ENCODE results near the gene PRDM16. TPM values are rescaled to one million over a fixed set of nuclear protein-coding genes. Genes with fewer than 3 reads are reported as not detected.

Gene PRDM16
- total RNA-seq, 4 donors from 2014 or later, result 0.41 to 0.95 TPM; not detected in 2

DNA sequence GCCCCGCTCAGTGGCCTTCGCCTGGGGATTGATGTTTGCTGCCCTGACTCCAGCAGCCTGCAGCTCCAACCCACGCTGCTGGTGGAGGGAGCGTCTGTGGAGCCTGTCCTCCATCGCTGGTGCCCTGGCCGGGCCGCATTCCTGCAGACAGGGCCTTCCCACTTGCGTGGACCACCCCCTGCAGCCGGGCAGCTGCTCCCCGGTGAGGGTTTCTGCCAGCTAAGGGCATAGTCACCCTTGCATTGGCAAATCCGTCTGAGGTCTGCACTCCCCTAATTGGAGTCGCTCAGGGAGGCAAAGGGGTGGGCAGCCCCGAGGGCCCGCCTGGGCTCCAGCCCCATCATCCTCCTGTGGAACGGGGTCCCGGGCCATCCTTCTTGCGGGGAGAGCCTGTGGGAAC lies 43.5 kb downstream of the PRDM16 start:
- no peaks in the 10 kb centered on the region for H3K27me3 ChIP-seq
- no peaks in the 10 kb centered on the region for H3K9me3 ChIP-seq
- intact Hi-C loops (cut with DNase I; ENCODE audit: low total_unique reads), result no loop called here
- TF ChIP-seq EP300 (IDR thresholded peaks at IDR 0.05; ENCODE audit: low read depth) (no peak), POLR2A (IDR thresholded peaks at IDR 0.05) (no peak), POLR2AphosphoS5 (IDR thresholded peaks at IDR 0.05) (no peak)
- TF ChIP-seq, protein P1, sequence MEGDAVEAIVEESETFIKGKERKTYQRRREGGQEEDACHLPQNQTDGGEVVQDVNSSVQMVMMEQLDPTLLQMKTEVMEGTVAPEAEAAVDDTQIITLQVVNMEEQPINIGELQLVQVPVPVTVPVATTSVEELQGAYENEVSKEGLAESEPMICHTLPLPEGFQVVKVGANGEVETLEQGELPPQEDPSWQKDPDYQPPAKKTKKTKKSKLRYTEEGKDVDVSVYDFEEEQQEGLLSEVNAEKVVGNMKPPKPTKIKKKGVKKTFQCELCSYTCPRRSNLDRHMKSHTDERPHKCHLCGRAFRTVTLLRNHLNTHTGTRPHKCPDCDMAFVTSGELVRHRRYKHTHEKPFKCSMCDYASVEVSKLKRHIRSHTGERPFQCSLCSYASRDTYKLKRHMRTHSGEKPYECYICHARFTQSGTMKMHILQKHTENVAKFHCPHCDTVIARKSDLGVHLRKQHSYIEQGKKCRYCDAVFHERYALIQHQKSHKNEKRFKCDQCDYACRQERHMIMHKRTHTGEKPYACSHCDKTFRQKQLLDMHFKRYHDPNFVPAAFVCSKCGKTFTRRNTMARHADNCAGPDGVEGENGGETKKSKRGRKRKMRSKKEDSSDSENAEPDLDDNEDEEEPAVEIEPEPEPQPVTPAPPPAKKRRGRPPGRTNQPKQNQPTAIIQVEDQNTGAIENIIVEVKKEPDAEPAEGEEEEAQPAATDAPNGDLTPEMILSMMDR (IDR thresholded peaks at IDR 0.05), result no peak
- H3K27ac ChIP-seq, result no peak overlapping the region
- H3K4me1 ChIP-seq, result no peaks in the 10 kb centered on the region
- H3K4me3 ChIP-seq, result no peak overlapping the region
- H3K36me3 ChIP-seq, result no peaks in the 10 kb centered on the region
- no peak for DNase-seq
- 88% methylated on average over 16 of the region's 17 CpGs; no CpG with 5 or more reads in 1 of the 2 donors for WGBS, 2 donors (ENCODE audit: low coverage in 1 of 2)
- in situ Hi-C loops (cut with MboI; ENCODE audit: low pct_ligation_motif_present in 1 of 4, low pct_unique_long_range_greater_than_20kb in 1 of 4, low sequenced_read_pairs in 3 of 4), result no loop called here

DNA sequence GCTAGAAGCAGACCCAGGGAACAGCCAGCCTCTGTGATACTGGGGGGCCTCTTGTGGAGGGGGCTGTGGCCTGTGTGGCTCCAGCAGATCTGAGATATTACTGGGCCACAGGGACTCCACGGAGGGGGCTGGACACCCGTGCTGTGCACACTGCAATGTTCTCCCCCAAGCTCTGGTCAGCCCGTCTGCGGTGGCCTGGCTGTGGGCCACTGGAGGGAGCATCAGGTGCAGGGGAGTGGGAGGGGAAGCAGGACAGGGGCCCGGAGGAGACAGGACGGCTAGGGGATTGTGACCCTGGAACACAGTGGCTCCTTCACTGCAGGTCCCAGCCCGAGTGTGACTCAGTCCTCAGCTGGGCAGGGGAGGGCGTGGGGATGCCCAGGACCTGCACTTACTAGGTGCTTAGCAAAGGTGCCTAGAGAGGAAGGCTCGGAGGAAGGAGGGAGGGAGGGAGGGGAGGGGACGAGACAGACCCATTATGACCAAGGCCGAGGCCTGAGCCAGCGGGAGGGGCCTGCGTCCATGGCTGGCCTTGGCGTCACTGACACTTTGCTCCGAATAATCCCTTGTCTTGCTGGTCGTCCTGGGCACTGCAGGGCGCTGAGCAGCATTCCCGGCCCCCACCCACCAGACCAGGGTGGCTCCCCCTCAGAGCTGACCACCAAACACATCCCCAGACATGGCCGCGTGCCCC lies 44.2 kb downstream of the PRDM16 start:
- H3K9me3 ChIP-seq, result no peaks in the 10 kb centered on the region
- no peaks in the 10 kb centered on the region for H3K4me1 ChIP-seq
- no peak for TF ChIP-seq POLR2A (IDR thresholded peaks at IDR 0.05)
- TF ChIP-seq, protein P1 (IDR thresholded peaks at IDR 0.05), result no peak
- no peak for DNase-seq
- no peaks in the 10 kb centered on the region for H3K27me3 ChIP-seq
- intact Hi-C loops (cut with DNase I; ENCODE audit: low total_unique reads), result no loop called here
- WGBS, 2 donors (ENCODE audit: low coverage in 1 of 2), result 76% methylated on average over 18 of the region's 20 CpGs; no CpG with 5 or more reads in 1 of the 2 donors
- H3K36me3 ChIP-seq, result no peaks in the 10 kb centered on the region
- in situ Hi-C loops (cut with MboI; ENCODE audit: low pct_ligation_motif_present in 1 of 4, low pct_unique_long_range_greater_than_20kb in 1 of 4, low sequenced_read_pairs in 3 of 4), result no loop called here
- no peak overlapping the region for H3K27ac ChIP-seq
- no peak overlapping the region for H3K4me3 ChIP-seq

DNA sequence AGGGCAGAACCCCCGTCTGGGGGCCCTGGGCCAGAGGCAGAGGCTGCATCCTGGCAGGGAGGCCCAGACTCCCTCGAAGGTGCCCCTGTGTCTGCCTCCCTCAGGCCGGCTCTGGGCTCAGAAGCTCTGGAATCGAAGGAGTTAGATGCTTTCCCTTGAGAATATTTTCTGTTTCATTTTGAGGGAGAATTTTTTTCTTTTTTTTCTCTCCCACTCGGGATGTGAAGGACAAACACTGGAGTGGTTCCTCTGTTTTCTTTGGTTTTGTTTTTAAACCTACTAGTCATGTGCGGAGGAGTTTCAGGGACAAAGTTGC lies 44.7 kb downstream of the PRDM16 start:
- 50 to 63% methylated on average over 3 to 6 of the region's 6 CpGs for WGBS, 2 donors (ENCODE audit: low coverage in 1 of 2)
- no peak overlapping the region for H3K4me3 ChIP-seq
- in situ Hi-C loops (cut with MboI; ENCODE audit: low pct_ligation_motif_present in 1 of 4, low pct_unique_long_range_greater_than_20kb in 1 of 4, low sequenced_read_pairs in 3 of 4), result no loop called here
- no peak overlapping the region for H3K27ac ChIP-seq
- H3K36me3 ChIP-seq, result no peaks in the 10 kb centered on the region
- intact Hi-C loops (cut with DNase I; ENCODE audit: low total_unique reads), result no loop called here
- H3K9me3 ChIP-seq, result no peaks in the 10 kb centered on the region
- DNase-seq, result no peak
- H3K4me1 ChIP-seq, result no peaks in the 10 kb centered on the region
- TF ChIP-seq, protein P1 (IDR thresholded peaks at IDR 0.05), result no peak
- TF ChIP-seq EP300 (IDR thresholded peaks at IDR 0.05; ENCODE audit: low read depth), result no peak
- no peak for TF ChIP-seq POLR2AphosphoS5 (IDR thresholded peaks at IDR 0.05)
- TF ChIP-seq POLR2A (IDR thresholded peaks at IDR 0.05), result no peak
- no peaks in the 10 kb centered on the region for H3K27me3 ChIP-seq

DNA sequence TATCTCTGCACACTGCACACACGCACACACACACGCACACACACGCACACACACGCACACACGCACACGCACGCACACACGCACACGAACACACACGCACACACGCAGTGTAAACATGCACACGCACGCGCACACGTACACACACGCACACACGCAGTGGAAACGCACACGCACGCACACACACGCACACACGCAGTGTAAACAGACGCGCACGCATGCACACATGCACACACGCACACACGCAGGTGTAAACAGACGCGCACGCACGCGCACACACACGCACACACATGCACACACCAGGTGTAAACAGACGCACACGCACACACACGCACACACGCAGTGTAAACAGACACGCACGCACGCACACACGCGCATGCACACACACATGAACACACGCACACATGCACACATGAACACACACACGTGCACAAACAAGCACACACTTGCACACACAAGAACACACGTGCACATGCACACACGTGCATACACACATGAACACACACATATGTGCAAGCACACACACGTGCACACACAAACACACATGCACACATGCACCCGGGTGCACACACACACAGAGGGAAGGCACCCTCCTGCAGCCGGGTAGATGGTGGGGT lies 45.2 kb downstream of the PRDM16 start:
- no peak for TF ChIP-seq POLR2AphosphoS5 (IDR thresholded peaks at IDR 0.05)
- in situ Hi-C loops (cut with MboI; ENCODE audit: low pct_ligation_motif_present in 1 of 4, low pct_unique_long_range_greater_than_20kb in 1 of 4, low sequenced_read_pairs in 3 of 4) (no loop called here), intact Hi-C loops (cut with DNase I; ENCODE audit: low total_unique reads) (no loop called here)
- Histone ChIP-seq H3K27me3 (no peaks in the 10 kb centered on the region), H3K36me3 (no peaks in the 10 kb centered on the region), H3K4me1 (no peaks in the 10 kb centered on the region), H3K27ac (no peak overlapping the region), H3K9me3 (no peaks in the 10 kb centered on the region), H3K4me3 (no peak overlapping the region)
- no peak for DNase-seq
- 91 to 93% methylated on average over 6 to 49 of the region's 49 CpGs for WGBS, 2 donors (ENCODE audit: low coverage in 1 of 2)

DNA sequence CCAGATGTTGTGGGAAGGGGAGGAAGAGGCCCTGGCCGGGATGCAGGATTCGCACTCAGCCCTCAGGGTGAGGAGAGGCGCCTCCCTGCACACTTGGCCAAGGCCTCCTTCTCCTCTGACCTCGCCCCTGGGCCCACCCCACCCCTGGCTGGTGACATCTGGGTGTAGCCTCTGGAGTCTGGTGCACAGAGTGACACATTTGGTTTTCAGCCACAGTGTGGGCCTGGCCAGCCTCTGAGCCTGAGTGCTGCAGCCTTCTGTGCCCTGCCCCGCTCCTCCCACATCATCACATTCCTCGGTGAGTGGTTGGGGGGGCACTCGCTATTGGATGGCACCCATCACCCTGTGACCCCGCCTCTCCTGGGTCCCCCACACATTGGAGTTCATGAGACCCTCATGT lies 45.8 kb downstream of the PRDM16 start:
- H3K9me3 ChIP-seq, result no peaks in the 10 kb centered on the region
- 81% methylated on average over 8 of the region's 8 CpGs; no CpG with 5 or more reads in 1 of the 2 donors for WGBS, 2 donors (ENCODE audit: low coverage in 1 of 2)
- in situ Hi-C loops (cut with MboI; ENCODE audit: low pct_ligation_motif_present in 1 of 4, low pct_unique_long_range_greater_than_20kb in 1 of 4, low sequenced_read_pairs in 3 of 4), result no loop called here
- DNase-seq, result no peak
- no peak overlapping the region for H3K4me3 ChIP-seq
- no peak overlapping the region for H3K27ac ChIP-seq
- no peaks in the 10 kb centered on the region for H3K36me3 ChIP-seq
- TF ChIP-seq, protein P1 (IDR thresholded peaks at IDR 0.05), result no peak
- TF ChIP-seq EP300 (IDR thresholded peaks at IDR 0.05; ENCODE audit: low read depth) (no peak), POLR2AphosphoS5 (IDR thresholded peaks at IDR 0.05) (no peak), POLR2A (IDR thresholded peaks at IDR 0.05) (no peak)
- intact Hi-C loops (cut with DNase I; ENCODE audit: low total_unique reads), result no loop called here
- no peaks in the 10 kb centered on the region for H3K4me1 ChIP-seq
- H3K27me3 ChIP-seq, result no peaks in the 10 kb centered on the region
